ENCODE data around the gene FBXW11. TPM values are rescaled to one million over a fixed set of nuclear protein-coding genes. Genes with fewer than 3 reads are reported as not detected.

FBXW11 gene
- total and polyA plus RNA-seq, 10 of the 15 experiments (the other 5 are each of a cell fraction or from before 2014, with no cell fraction given) = 4.3 to 61.5 (median 40.0) TPM

DNA sequence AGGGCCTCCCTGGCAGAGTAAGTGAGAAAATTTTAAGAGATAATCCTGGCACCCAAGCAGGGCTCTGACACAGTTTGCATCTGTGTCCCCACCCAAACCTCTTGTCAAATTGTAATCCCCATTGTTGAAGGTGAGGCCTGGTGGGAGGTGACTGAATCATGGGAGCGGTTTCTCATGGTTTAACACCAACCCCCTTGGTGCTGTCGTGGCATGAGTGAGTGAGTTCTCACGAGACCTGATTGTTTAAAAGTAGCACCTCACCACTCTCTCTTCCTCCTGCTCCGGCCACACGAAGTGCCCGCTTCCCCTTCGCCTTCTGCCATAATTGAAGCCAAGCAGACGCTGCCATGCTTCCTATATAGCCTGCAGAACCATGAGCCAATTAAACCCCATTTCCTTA is 80.1 kb downstream of the FBXW11 start (continued):
- TF ChIP-seq FOS (IDR thresholded peaks at IDR 0.05; ENCODE audit: borderline replicate concordance, extremely low read depth, insufficient read length) = no peak
- peak; percentile 47; the same call in 1 of the 2 replicates for TF ChIP-seq FOXM1 (IDR thresholded peaks at IDR 0.05; ENCODE audit: low read depth, low read length)
- TF ChIP-seq, protein P1, sequence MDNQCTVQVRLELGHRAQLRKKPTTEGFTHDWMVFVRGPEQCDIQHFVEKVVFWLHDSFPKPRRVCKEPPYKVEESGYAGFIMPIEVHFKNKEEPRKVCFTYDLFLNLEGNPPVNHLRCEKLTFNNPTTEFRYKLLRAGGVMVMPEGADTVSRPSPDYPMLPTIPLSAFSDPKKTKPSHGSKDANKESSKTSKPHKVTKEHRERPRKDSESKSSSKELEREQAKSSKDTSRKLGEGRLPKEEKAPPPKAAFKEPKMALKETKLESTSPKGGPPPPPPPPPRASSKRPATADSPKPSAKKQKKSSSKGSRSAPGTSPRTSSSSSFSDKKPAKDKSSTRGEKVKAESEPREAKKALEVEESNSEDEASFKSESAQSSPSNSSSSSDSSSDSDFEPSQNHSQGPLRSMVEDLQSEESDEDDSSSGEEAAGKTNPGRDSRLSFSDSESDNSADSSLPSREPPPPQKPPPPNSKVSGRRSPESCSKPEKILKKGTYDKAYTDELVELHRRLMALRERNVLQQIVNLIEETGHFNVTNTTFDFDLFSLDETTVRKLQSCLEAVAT (IDR thresholded peaks at IDR 0.05) = peak; percentile 75
- TF ChIP-seq, protein P2, sequence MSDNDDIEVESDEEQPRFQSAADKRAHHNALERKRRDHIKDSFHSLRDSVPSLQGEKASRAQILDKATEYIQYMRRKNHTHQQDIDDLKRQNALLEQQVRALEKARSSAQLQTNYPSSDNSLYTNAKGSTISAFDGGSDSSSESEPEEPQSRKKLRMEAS (IDR thresholded peaks at IDR 0.05; ENCODE audit: low read depth, low read length) = no peak
- 0 out of 2 replicates have a peak, but pooled peaks have one; percentile 44 for TF ChIP-seq MTA2 (IDR thresholded peaks at IDR 0.05; ENCODE audit: low read depth)
- TF ChIP-seq RUNX3 (IDR thresholded peaks at IDR 0.05; ENCODE audit: low read length) = peak; percentile 73
- 0 out of 2 replicates have a peak, but pooled peaks have one; percentile 18 for TF ChIP-seq YY1 (IDR thresholded peaks at IDR 0.05; ENCODE audit: low read depth, low read length)

DNA sequence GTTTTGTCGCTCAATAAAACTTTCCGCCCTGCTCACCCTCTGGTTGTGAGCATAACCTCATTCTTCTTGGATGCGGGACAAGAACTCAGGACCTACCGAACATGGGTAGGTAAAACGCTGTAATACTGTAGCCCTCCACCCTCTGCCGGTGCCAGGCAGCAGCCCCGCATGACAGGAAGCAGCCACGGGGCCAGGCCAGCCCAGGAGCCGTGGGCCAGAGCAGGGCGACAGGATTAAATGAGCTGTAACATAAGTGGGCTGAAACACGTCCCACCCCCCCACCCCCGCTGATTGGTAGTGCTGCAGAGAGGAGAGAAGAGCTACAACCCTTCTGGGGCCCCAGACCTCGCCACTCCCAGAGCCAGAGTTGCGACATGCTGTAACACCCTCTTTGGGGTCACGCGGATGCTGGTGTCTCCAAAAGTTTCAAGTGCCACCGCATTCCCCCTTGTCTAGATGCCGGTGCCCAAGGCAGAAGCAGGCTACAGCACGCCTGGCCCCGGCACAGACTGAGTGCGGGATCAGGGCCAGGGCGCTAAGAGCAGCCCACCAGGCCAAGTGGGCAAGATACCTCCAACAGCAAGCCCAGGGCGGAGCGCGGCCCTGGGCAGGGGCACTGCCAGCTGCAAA is 81.8 kb downstream of the FBXW11 start:
- H3K4me3 ChIP-seq = no peak overlapping the region
- ChIA-PET RAD21 (ENCODE audit: unreplicated experiment) (no interaction called here), CTCF (interaction anchor here (2.1 kb wide), 1 partner anchor 13 kb away, joined by 11 read pairs; no protein-coding TSS in a partner anchor), SMC1A (ENCODE audit: uncharacterized antibody, unreplicated experiment) (no interaction called here), POLR2A (interaction anchor here (0.6 kb wide), 1 partner anchor 527 kb away, joined by 4 read pairs; no protein-coding TSS in a partner anchor)
- in situ Hi-C loops (cut with MboI) (no loop called here), intact Hi-C loops (cut with micrococcal nuclease; ENCODE audit: unreplicated experiment) (loop anchor here (5.0 kb wide), 1 partner anchor 78 kb away; no protein-coding TSS in a partner anchor)
- peaks cover 11% of the 10 kb centered on the region; the same call in 2 of the 3 replicates for H3K9me3 ChIP-seq (replicated peaks; ENCODE audit: control insufficient read depth, insufficient read depth, low read length)
- no peak overlapping the region for H3K9ac ChIP-seq (ENCODE audit: control insufficient read depth, insufficient read depth, low read length)
- H2AFZ ChIP-seq (ENCODE audit: control insufficient read depth, low read depth, low read length) = no peak overlapping the region
- H3K79me2 ChIP-seq (ENCODE audit: control insufficient read depth, insufficient read depth, low read length) = peaks cover 77% of the 10 kb centered on the region
- no peak for FAIRE-seq
- no TSS peak for BruUV-seq (replicated peaks)
- WGBS (ENCODE audit: insufficient coverage, insufficient replicate concordance, low lambda C conversion rate, missing lambda C conversion rate) = 96% methylated on average over 25 of the region's 25 CpGs
- peaks cover 0 to 2% of the 10 kb centered on the region in 2 experiments; a peak in 2 of 4 replicates for H3K36me3 ChIP-seq (ENCODE audit: control insufficient read depth in 2 of 2, insufficient read depth in 2 of 2, low read length in 1 of 2)
- DNase-seq (ENCODE audit: low read depth, low spot score) = no peak
- peaks cover 14% of the 10 kb centered on the region for H3K4me1 ChIP-seq (ENCODE audit: control insufficient read depth, insufficient read depth, low read length)
- H4K20me1 ChIP-seq (ENCODE audit: control insufficient read depth, insufficient read depth) = no peaks in the 10 kb centered on the region
- H3K27me3 ChIP-seq (replicated peaks in 1 of 2; ENCODE audit: control insufficient read depth in 2 of 2, insufficient read depth in 2 of 2, low read length in 1 of 2) = no peaks in the 10 kb centered on the region
- no peak overlapping the region for H3K4me2 ChIP-seq (ENCODE audit: control insufficient read depth, insufficient read depth)
- ATAC-seq = no peak
- no peak overlapping the region for H3K27ac ChIP-seq (ENCODE audit: control insufficient read depth, insufficient read depth)
- no peak for TF ChIP-seq ZZZ3 (IDR thresholded peaks at IDR 0.05; ENCODE audit: control insufficient read depth, insufficient read length, low read depth)
- TF ChIP-seq BACH1 (IDR thresholded peaks at IDR 0.05; ENCODE audit: borderline replicate concordance) = no peak
- TF ChIP-seq CUX1 (IDR thresholded peaks at IDR 0.05; ENCODE audit: insufficient replicate concordance, low read depth, low read length) = no peak
